Dermis blood vessel endothelial cell (primary cell): ENCODE results near the gene ARL11. TPM values are rescaled to one million over a fixed set of nuclear protein-coding genes. Genes with fewer than 3 reads are reported as not detected.

Experiments
- DNase-seq: peaks from one replicate; pipeline ENCODE4 v3.0.0; 2010
- total RNA-seq: library from RNA; depleted of rRNA; stranded (reverse); fragments of >200 nt; gene quantifications from 2 replicates; pipeline ENCODE4 v1.2.3, GENCODE V29; 2014

ARL11 gene
- total RNA-seq, 1 donor from 2014 or later, result 0.51 TPM

GRCh38 chr13:49649963-49650312, 21.6 kb downstream of the ARL11 start:
- DNase-seq, result no peak

- DNase-seq, result no peak
Observed at GRCh38 chr13:49651570-49652354, 23.5 kb downstream of the ARL11 start.

- peak; percentile 72 for DNase-seq
Observed at GRCh38 chr13:49652355-49653305, 24.3 kb downstream of the ARL11 start.

GRCh38 chr13:49653478-49653877, 25.2 kb downstream of the ARL11 start:
- DNase-seq, result no peak

- DNase-seq, result no peak
Observed at GRCh38 chr13:49654011-49654410, 25.7 kb downstream of the ARL11 start.

- DNase-seq, result no peak
Observed at GRCh38 chr13:49655906-49656305, 27.6 kb downstream of the ARL11 start.

GRCh38 chr13:49657241-49657641, 28.9 kb downstream of the ARL11 start:
- DNase-seq, result no peak

- no peak for DNase-seq
Observed at GRCh38 chr13:49664606-49665005, 36.3 kb downstream of the ARL11 start.

GRCh38 chr13:49667773-49668172, 39.5 kb downstream of the ARL11 start:
- DNase-seq, result no peak

- DNase-seq, result peak; percentile 87
Observed at GRCh38 chr13:49669735-49670309, 41.5 kb downstream of the ARL11 start.

GRCh38 chr13:49670828-49671227, 42.5 kb downstream of the ARL11 start:
- DNase-seq, result no peak

- no peak for DNase-seq
Observed at GRCh38 chr13:49676581-49677298, 48.4 kb downstream of the ARL11 start.

- no peak for DNase-seq
Observed at GRCh38 chr13:49678191-49678914, 50.0 kb downstream of the ARL11 start.

GRCh38 chr13:49679246-49679645, 50.9 kb downstream of the ARL11 start:
- peak; percentile 62 for DNase-seq

- DNase-seq, result no peak
Observed at GRCh38 chr13:49681842-49682435, 53.6 kb downstream of the ARL11 start.

Other genes with a start within 250 kb of the ARL11 start
- gene CAB39L, start 184.4 kb upstream of the ARL11 start, total RNA-seq, result 8.3 and 8.7 TPM in 2 replicates
- gene SETDB2, start 184.2 kb upstream of the ARL11 start, total RNA-seq, result 9.9 and 10.7 TPM in 2 replicates
- 11.1 and 13.7 TPM in 2 replicates for gene PHF11, start 132.6 kb upstream of the ARL11 start, total RNA-seq
- gene RCBTB1, start 42.9 kb upstream of the ARL11 start, total RNA-seq, result 24.5 and 26.0 TPM in 2 replicates
- gene EBPL, start 63.0 kb downstream of the ARL11 start, total RNA-seq, result 99.5 and 117 TPM in 2 replicates
- 39.7 and 72.2 TPM in 2 replicates for gene KPNA3, start 164.2 kb downstream of the ARL11 start, total RNA-seq